Right lobe of liver (tissue), 4 donors: Measurements from ENCODE around the gene PCNX3.

Source experiments
- POLR2A ChIP-seq: fragments of 450-650 bp; IDR thresholded peaks from one replicate; pipeline ENCODE4 v1.6.1; 2017; ENCODE audit warnings: antibody characterized with exemption, mild to moderate bottlenecking
- TF ChIP-seq, protein P1 (sequence below), 4 donors: fragments of 200-600 bp in 3 of 4; fragments of 450-650 bp in 1 of 4; IDR thresholded peaks; one replicate each; pipeline versions ENCODE4 v1.5.1 to v1.8.0; 2016 to 2022; ENCODE audit warnings: antibody characterized with exemption in 4 of 4, mild to moderate bottlenecking in 2 of 4
- donor health status: DM: no; HTN: no; CAD: no.
- donor health status: DM: no; HTN: no; CAD: no.
- donor health status: DM: no; HTN: yes; CAD: no.

- TF ChIP-seq, protein P1, sequence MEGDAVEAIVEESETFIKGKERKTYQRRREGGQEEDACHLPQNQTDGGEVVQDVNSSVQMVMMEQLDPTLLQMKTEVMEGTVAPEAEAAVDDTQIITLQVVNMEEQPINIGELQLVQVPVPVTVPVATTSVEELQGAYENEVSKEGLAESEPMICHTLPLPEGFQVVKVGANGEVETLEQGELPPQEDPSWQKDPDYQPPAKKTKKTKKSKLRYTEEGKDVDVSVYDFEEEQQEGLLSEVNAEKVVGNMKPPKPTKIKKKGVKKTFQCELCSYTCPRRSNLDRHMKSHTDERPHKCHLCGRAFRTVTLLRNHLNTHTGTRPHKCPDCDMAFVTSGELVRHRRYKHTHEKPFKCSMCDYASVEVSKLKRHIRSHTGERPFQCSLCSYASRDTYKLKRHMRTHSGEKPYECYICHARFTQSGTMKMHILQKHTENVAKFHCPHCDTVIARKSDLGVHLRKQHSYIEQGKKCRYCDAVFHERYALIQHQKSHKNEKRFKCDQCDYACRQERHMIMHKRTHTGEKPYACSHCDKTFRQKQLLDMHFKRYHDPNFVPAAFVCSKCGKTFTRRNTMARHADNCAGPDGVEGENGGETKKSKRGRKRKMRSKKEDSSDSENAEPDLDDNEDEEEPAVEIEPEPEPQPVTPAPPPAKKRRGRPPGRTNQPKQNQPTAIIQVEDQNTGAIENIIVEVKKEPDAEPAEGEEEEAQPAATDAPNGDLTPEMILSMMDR (IDR thresholded peaks at IDR 0.05), result no peak
- no peak for TF ChIP-seq POLR2A
These were observed 30.8 kb downstream of the PCNX3 start for GRCh38 chr11:65646288-65646957.
